Neural cell (in vitro differentiated cells): ENCODE data around the gene SAMD14. TPM values are rescaled to one million over a fixed set of nuclear protein-coding genes. Genes with fewer than 3 reads are reported as not detected.

Experiments used
- H2AFZ ChIP-seq: fragments of 200-600, 300-800 bp; sonication (generic), shearing (Covaris generic); 2 replicates; pipeline ENCODE4 v1.6.0; 2014; ENCODE audit warnings: low read depth, mild to moderate bottlenecking, antibody characterized with exemption, low read length, moderate library complexity
- H3F3A ChIP-seq: fragments of 200-600 bp; shearing (Covaris generic); 2 replicates; pipeline ENCODE4 v1.6.1; 2016; ENCODE audit warnings: mild to moderate bottlenecking, moderate library complexity, mixed read lengths, antibody characterized with exemption, low read length; ENCODE audit not compliant: insufficient read depth, poor library complexity, severe bottlenecking
- H3K27ac ChIP-seq: fragments of 200-600, 300-800 bp; sonication (generic), shearing (Covaris generic); 2 replicates; pipeline ENCODE4 v1.5.1; 2014; ENCODE audit warnings: mild to moderate bottlenecking, low read length, moderate library complexity
- H3K27me3 ChIP-seq: fragments of 300-800, 200-600 bp; sonication (generic), shearing (Covaris generic); 2 replicates; pipeline ENCODE4 v1.6.0; 2014; ENCODE audit warnings: mild to moderate bottlenecking, low read depth, low read length, moderate library complexity; ENCODE audit not compliant: insufficient read depth
- H3K36me3 ChIP-seq: fragments of 300-800, 200-600 bp; sonication (generic), shearing (Covaris generic); 2 replicates; pipeline ENCODE4 v1.5.1; 2014; ENCODE audit warnings: mild to moderate bottlenecking, antibody characterized with exemption, low read length, moderate library complexity; ENCODE audit not compliant: insufficient read depth
- H3K4me2 ChIP-seq: fragments of 300-800, 200-600 bp; sonication (generic), shearing (Covaris generic); 2 replicates; pipeline ENCODE4 v1.6.0; 2014; ENCODE audit warnings: mild to moderate bottlenecking, low read length
- H3K4me3 ChIP-seq: fragments of 300-800, 200-600 bp; sonication (generic), shearing (Covaris generic); 2 replicates; pipeline ENCODE4 v1.5.1; 2014; ENCODE audit warnings: mild to moderate bottlenecking, low read length, moderate library complexity
- H3K79me2 ChIP-seq: fragments of 200-600 bp; shearing (Covaris generic); replicated peaks from 2 replicates; pipeline ENCODE4 v1.6.0; 2014; ENCODE audit warnings: mild to moderate bottlenecking, low read length, moderate library complexity; ENCODE audit not compliant: insufficient read depth
- H3K9ac ChIP-seq: fragments of 300-800, 200-600 bp; sonication (generic), shearing (Covaris generic); 2 replicates; pipeline ENCODE4 v1.6.1; 2016; ENCODE audit warnings: mild to moderate bottlenecking, low read length, mixed read lengths
- H3K9me2 ChIP-seq: fragments of 200-600 bp; shearing (Covaris generic); 2 replicates; pipeline ENCODE4 v1.6.1; 2016; ENCODE audit warnings: mild to moderate bottlenecking, low read length, mixed read lengths; ENCODE audit not compliant: insufficient read depth
- H3K9me3 ChIP-seq: fragments of 200-600, 300-800 bp; sonication (generic), shearing (Covaris generic); 2 replicates; pipeline ENCODE4 v1.6.1; 2016; ENCODE audit warnings: mild to moderate bottlenecking, mixed run types, low read length, moderate library complexity, mixed read lengths
- H4K20me1 ChIP-seq: fragments of 200-600 bp; shearing (Covaris generic); 2 replicates; pipeline ENCODE4 v1.6.1; 2016; ENCODE audit warnings: mild to moderate bottlenecking, mixed run types; ENCODE audit not compliant: insufficient read depth
- EP300 ChIP-seq: fragments of 450-650 bp; conservative IDR thresholded peaks from 2 replicates; pipeline ENCODE4 v1.6.1; 2014; ENCODE audit warnings: antibody characterized with exemption, mild to moderate bottlenecking, moderate library complexity; ENCODE audit not compliant: poor library complexity, severe bottlenecking
- EZH2 ChIP-seq: fragments of 200-600, 300-800 bp; shearing (Covaris generic), sonication (generic); IDR thresholded peaks from 2 replicates; pipeline ENCODE4 v1.6.1; 2014; ENCODE audit warnings: antibody characterized with exemption, low read length, borderline replicate concordance, mild to moderate bottlenecking; ENCODE audit not compliant: insufficient read depth, poor library complexity, severe bottlenecking
- MXI1 ChIP-seq: fragments of 450-650 bp; conservative IDR thresholded peaks from 2 replicates; pipeline ENCODE4 v1.6.1; 2014; ENCODE audit warnings: antibody characterized with exemption, mild to moderate bottlenecking; ENCODE audit not compliant: poor library complexity, severe bottlenecking
- POLR2AphosphoS5 ChIP-seq: IDR thresholded peaks from 2 replicates; pipeline ENCODE4 v1.6.1; 2012
- RAD21 ChIP-seq: fragments of 450-650 bp; conservative IDR thresholded peaks from 2 replicates; pipeline ENCODE4 v1.6.1; 2014; ENCODE audit warnings: antibody characterized with exemption, mild to moderate bottlenecking, moderate library complexity
- SMC3 ChIP-seq: fragments of 450-650 bp; conservative IDR thresholded peaks from 2 replicates; pipeline ENCODE4 v1.6.1; 2014; ENCODE audit warnings: antibody characterized with exemption, mild to moderate bottlenecking, moderate library complexity; ENCODE audit not compliant: poor library complexity
- TAF1 ChIP-seq: IDR thresholded peaks from 2 replicates; pipeline ENCODE4 v1.6.1; 2012; ENCODE audit warnings: low read depth
- polyA plus RNA-seq: library from polyadenylated mRNA; depleted of rRNA; stranded (reverse); fragments of >200 nt; gene quantifications from 2 replicates; pipeline ENCODE4 v1.2.3, GENCODE V29; 2014
- TF ChIP-seq, protein P1 (sequence below): IDR thresholded peaks from 2 replicates; pipeline ENCODE4 v1.6.1; 2012; ENCODE audit warnings: borderline replicate concordance
- TF ChIP-seq, protein P2 (sequence below): fragments of 450-650 bp; IDR thresholded peaks from 2 replicates; pipeline ENCODE4 v1.5.1; 2014; ENCODE audit warnings: antibody characterized with exemption, mild to moderate bottlenecking, moderate library complexity; ENCODE audit not compliant: poor library complexity, severe bottlenecking

SAMD14 gene
- polyA plus RNA-seq, 1 donor from 2014 or later = 105 TPM

DNA sequence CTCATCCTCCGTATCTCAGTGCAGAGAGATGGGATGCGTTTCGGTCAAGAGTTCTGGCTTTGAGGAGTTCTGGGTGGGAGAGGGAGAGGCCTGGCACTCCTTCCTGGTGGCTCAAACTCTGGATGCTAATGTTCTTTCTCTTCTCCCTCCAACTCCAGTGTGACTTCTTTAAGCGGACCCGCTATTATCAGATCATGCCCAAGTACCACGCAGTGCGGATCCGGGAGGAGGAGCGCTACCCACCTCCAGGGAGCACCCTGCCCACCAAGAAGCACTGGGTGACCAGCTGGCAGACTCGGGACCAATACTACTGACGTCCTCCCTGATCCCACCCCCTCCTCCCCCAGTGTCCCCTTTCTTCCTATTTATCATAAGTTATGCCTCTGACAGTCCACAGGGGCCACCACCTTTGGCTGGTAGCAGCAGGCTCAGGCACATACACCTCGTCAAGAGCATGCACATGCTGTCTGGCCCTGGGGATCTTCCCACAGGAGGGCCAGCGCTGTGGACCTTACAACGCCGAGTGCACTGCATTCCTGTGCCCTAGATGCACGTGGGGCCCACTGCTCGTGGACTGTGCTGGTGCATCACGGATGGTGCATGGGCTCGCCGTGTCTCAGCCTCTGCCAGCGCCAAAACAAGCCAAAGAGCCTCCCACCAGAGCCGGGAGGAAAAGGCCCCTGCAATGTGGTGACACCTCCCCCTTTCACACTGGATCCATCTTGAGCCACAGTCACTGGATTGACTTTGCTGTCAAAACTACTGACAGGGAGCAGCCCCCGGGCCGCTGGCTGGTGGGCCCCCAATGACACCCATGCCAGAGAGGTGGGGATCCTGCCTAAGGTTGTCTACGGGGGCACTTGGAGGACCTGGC is 40.8 kb downstream of the SAMD14 start:
- Histone ChIP-seq H3K4me3 (no peak overlapping the region), H3K4me2 (no peak overlapping the region), H2AFZ (no peak overlapping the region), H3K27me3 (no peaks in the 10 kb centered on the region), H3K9ac (no peak overlapping the region), H3F3A (no peaks in the 10 kb centered on the region), H3K27ac (no peak overlapping the region), H4K20me1 (no peaks in the 10 kb centered on the region), H3K9me2 (no peaks in the 10 kb centered on the region), H3K36me3 (no peaks in the 10 kb centered on the region), H3K9me3 (no peaks in the 10 kb centered on the region), H3K79me2 (no peaks in the 10 kb centered on the region)
- TF ChIP-seq, protein P1, sequence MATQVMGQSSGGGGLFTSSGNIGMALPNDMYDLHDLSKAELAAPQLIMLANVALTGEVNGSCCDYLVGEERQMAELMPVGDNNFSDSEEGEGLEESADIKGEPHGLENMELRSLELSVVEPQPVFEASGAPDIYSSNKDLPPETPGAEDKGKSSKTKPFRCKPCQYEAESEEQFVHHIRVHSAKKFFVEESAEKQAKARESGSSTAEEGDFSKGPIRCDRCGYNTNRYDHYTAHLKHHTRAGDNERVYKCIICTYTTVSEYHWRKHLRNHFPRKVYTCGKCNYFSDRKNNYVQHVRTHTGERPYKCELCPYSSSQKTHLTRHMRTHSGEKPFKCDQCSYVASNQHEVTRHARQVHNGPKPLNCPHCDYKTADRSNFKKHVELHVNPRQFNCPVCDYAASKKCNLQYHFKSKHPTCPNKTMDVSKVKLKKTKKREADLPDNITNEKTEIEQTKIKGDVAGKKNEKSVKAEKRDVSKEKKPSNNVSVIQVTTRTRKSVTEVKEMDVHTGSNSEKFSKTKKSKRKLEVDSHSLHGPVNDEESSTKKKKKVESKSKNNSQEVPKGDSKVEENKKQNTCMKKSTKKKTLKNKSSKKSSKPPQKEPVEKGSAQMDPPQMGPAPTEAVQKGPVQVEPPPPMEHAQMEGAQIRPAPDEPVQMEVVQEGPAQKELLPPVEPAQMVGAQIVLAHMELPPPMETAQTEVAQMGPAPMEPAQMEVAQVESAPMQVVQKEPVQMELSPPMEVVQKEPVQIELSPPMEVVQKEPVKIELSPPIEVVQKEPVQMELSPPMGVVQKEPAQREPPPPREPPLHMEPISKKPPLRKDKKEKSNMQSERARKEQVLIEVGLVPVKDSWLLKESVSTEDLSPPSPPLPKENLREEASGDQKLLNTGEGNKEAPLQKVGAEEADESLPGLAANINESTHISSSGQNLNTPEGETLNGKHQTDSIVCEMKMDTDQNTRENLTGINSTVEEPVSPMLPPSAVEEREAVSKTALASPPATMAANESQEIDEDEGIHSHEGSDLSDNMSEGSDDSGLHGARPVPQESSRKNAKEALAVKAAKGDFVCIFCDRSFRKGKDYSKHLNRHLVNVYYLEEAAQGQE = no peak
- TF ChIP-seq EZH2 (no peak), EP300 (no peak), TAF1 (no peak), RAD21 (no peak), SMC3 (no peak), MXI1 (no peak), POLR2AphosphoS5 (no peak)
- TF ChIP-seq, protein P2, sequence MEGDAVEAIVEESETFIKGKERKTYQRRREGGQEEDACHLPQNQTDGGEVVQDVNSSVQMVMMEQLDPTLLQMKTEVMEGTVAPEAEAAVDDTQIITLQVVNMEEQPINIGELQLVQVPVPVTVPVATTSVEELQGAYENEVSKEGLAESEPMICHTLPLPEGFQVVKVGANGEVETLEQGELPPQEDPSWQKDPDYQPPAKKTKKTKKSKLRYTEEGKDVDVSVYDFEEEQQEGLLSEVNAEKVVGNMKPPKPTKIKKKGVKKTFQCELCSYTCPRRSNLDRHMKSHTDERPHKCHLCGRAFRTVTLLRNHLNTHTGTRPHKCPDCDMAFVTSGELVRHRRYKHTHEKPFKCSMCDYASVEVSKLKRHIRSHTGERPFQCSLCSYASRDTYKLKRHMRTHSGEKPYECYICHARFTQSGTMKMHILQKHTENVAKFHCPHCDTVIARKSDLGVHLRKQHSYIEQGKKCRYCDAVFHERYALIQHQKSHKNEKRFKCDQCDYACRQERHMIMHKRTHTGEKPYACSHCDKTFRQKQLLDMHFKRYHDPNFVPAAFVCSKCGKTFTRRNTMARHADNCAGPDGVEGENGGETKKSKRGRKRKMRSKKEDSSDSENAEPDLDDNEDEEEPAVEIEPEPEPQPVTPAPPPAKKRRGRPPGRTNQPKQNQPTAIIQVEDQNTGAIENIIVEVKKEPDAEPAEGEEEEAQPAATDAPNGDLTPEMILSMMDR = no peak

DNA sequence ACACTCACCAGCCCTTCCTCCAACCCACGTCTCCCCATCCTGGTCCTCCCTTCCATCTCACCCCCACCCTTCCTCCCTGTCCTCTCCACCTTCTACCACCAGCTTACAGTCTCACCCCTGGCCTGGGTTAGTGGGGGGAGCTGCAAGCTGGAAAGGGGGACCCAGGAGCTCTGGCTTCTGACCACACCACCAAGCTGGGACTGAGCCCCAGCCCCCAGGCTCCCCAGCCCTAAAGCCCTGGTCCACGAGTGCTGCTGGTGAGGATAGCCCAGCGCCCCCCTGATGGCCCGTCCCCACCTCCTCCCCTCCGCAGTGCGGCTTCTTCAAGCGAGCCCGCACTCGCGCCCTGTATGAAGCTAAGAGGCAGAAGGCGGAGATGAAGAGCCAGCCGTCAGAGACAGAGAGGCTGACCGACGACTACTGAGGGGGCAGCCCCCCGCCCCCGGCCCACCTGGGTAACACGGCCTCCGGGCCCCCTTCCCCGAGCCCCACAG is 42.0 kb downstream of the SAMD14 start:
- Histone ChIP-seq H3K27ac (no peak overlapping the region), H3K79me2 (no peaks in the 10 kb centered on the region)

More for the DNA sequence above, 42.0 kb downstream of the SAMD14 start:
- H4K20me1 ChIP-seq = no peaks in the 10 kb centered on the region
- H3K4me3 ChIP-seq = no peak overlapping the region
- H3K4me2 ChIP-seq = no peak overlapping the region
- H3K36me3 ChIP-seq = no peaks in the 10 kb centered on the region
- no peaks in the 10 kb centered on the region for H3K27me3 ChIP-seq
- no peaks in the 10 kb centered on the region for H3K9me2 ChIP-seq
- no peak overlapping the region for H3K9ac ChIP-seq
- no peaks in the 10 kb centered on the region for H3K9me3 ChIP-seq
- H2AFZ ChIP-seq = no peak overlapping the region
- no peak for TF ChIP-seq EP300
- no peak for TF ChIP-seq TAF1
- TF ChIP-seq RAD21 = no peak
- no peak for TF ChIP-seq SMC3
- no peak for TF ChIP-seq POLR2AphosphoS5
- no peak for TF ChIP-seq EZH2
- TF ChIP-seq, protein P2 = no peak
- no peak for TF ChIP-seq MXI1
- TF ChIP-seq, protein P1 = no peak
- no peaks in the 10 kb centered on the region for H3F3A ChIP-seq
